Mammary epithelial cell (primary cell): Measurements from ENCODE around the gene STAT5B.

Source experiments
- EZH2 ChIP-seq: IDR thresholded peaks from 2 replicates; pipeline ENCODE4 v1.6.1; 2012; ENCODE audit warnings: low read length, inconsistent platforms, borderline replicate concordance
- TF ChIP-seq, protein P1 (sequence below), 2 donors: IDR thresholded peaks in 1 of 2; conservative IDR thresholded peaks in 1 of 2; 2 replicates each; pipeline ENCODE4 v1.5.1; 2011 to 2012; ENCODE audit warnings: inconsistent platforms in 2 of 2, low read length in 2 of 2, mild to moderate bottlenecking in 2 of 2, control low read depth in 1 of 2, low read depth in 1 of 2; ENCODE audit not compliant: insufficient read depth in 1 of 2; ENCODE audit errors: extremely low read depth in 1 of 2

DNA sequence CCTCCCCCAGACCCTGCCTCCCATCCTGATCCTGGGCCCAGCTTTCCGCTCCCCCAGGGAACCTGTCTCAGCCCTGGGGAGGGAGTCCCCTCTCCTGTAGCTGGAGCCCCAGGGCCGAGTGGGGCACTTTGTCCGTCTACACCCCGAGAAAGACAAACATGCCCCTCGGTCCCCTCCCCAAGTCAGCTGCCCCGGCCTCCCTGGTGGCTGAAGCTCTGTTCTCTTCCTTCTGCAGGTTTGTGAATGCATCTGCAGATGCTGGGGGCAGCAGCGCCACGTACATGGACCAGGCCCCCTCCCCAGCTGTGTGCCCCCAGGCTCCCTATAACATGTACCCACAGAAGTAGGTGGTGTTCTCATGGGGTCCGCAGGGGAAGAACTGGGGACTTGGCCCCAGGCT lies 33.0 kb upstream of the STAT5B start:
- TF ChIP-seq, protein P1, sequence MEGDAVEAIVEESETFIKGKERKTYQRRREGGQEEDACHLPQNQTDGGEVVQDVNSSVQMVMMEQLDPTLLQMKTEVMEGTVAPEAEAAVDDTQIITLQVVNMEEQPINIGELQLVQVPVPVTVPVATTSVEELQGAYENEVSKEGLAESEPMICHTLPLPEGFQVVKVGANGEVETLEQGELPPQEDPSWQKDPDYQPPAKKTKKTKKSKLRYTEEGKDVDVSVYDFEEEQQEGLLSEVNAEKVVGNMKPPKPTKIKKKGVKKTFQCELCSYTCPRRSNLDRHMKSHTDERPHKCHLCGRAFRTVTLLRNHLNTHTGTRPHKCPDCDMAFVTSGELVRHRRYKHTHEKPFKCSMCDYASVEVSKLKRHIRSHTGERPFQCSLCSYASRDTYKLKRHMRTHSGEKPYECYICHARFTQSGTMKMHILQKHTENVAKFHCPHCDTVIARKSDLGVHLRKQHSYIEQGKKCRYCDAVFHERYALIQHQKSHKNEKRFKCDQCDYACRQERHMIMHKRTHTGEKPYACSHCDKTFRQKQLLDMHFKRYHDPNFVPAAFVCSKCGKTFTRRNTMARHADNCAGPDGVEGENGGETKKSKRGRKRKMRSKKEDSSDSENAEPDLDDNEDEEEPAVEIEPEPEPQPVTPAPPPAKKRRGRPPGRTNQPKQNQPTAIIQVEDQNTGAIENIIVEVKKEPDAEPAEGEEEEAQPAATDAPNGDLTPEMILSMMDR (conservative IDR thresholded peaks at IDR 0.05 in 1 of 2, IDR thresholded peaks at IDR 0.05 in 1 of 2; ENCODE audit: extremely low read depth in 1 of 2, insufficient read depth in 1 of 2, low read depth in 1 of 2, low read length in 2 of 2): no peak
- no peak for TF ChIP-seq EZH2
